Trophoblast cell (in vitro differentiated cells and primary cell): ENCODE data around the gene KANK4.

ENCODE experiments used
- DNase-seq, 2 donors: peaks; one replicate each; pipeline ENCODE4 v3.0.0-alpha.2; 2016
- H2AFZ ChIP-seq: 2 replicates; pipeline ENCODE4 v1.6.1; 2013; ENCODE audit warnings: low read length, moderate library complexity, mild to moderate bottlenecking; ENCODE audit not compliant: insufficient read depth, poor library complexity
- H2AK5ac ChIP-seq: 2 replicates; pipeline ENCODE4 v1.6.1; 2013; ENCODE audit warnings: mild to moderate bottlenecking, low read length
- H2BK120ac ChIP-seq: 2 replicates; pipeline ENCODE4 v1.6.1; 2013; ENCODE audit warnings: low read length, mild to moderate bottlenecking, moderate library complexity; ENCODE audit not compliant: insufficient read depth, poor library complexity
- H2BK12ac ChIP-seq: 2 replicates; pipeline ENCODE4 v1.6.1; 2013; ENCODE audit warnings: mild to moderate bottlenecking, low read length, moderate library complexity
- H2BK5ac ChIP-seq: 2 replicates; pipeline ENCODE4 v1.6.1; 2013; ENCODE audit warnings: low read length, low read depth, moderate library complexity, mild to moderate bottlenecking; ENCODE audit not compliant: poor library complexity
- H3K14ac ChIP-seq: 2 replicates; pipeline ENCODE4 v1.6.1; 2013; ENCODE audit warnings: mild to moderate bottlenecking, low read length
- H3K18ac ChIP-seq: 2 replicates; pipeline ENCODE4 v1.6.1; 2013; ENCODE audit warnings: mild to moderate bottlenecking, low read length
- H3K23ac ChIP-seq: 2 replicates; pipeline ENCODE4 v1.6.1; 2013; ENCODE audit warnings: low read length
- H3K27ac ChIP-seq: 2 replicates; pipeline ENCODE4 v1.5.1; 2013; ENCODE audit warnings: low read depth, mild to moderate bottlenecking, inconsistent platforms, low read length, moderate library complexity
- H3K27me3 ChIP-seq: 2 replicates; pipeline ENCODE4 v1.6.1; 2013; ENCODE audit warnings: inconsistent platforms, mild to moderate bottlenecking, low read length, moderate library complexity; ENCODE audit not compliant: insufficient read depth
- H3K36me3 ChIP-seq, 2 experiments: 1 replicate in 1 of 2; 2 replicates in 1 of 2; pipeline ENCODE4 v1.6.1; 2013; ENCODE audit warnings: low read length in 2 of 2, mild to moderate bottlenecking in 2 of 2, moderate library complexity in 1 of 2; ENCODE audit not compliant: insufficient read depth in 2 of 2, control insufficient read depth in 1 of 2
- H3K4ac ChIP-seq: 2 replicates; pipeline ENCODE4 v1.6.1; 2013; ENCODE audit warnings: low read depth, mild to moderate bottlenecking, low read length, moderate library complexity
- H3K4me1 ChIP-seq, 2 experiments: 1 replicate in 1 of 2; 2 replicates in 1 of 2; pipeline ENCODE4 v1.6.1; 2013; ENCODE audit warnings: low read length in 2 of 2, mild to moderate bottlenecking in 2 of 2, moderate library complexity in 1 of 2; ENCODE audit not compliant: insufficient read depth in 2 of 2, control insufficient read depth in 1 of 2
- H3K4me2 ChIP-seq: 2 replicates; pipeline ENCODE4 v1.6.1; 2013; ENCODE audit warnings: inconsistent platforms, mild to moderate bottlenecking, low read length, moderate library complexity
- H3K4me3 ChIP-seq: 2 replicates; pipeline ENCODE4 v1.5.1; 2013; ENCODE audit warnings: mild to moderate bottlenecking, low read depth, low read length, inconsistent platforms
- H3K79me1 ChIP-seq: one replicate; pipeline ENCODE4 v1.6.1; 2013; ENCODE audit warnings: low read length
- H3K79me2 ChIP-seq: 2 replicates; pipeline ENCODE4 v1.6.1; 2013; ENCODE audit warnings: low read length, mild to moderate bottlenecking; ENCODE audit not compliant: control insufficient read depth, insufficient read depth, poor library complexity
- H3K9ac ChIP-seq: 2 replicates; pipeline ENCODE4 v1.6.1; 2013; ENCODE audit warnings: mild to moderate bottlenecking, low read length
- H3K9me3 ChIP-seq: 2 replicates; pipeline ENCODE4 v1.6.1; 2013; ENCODE audit warnings: low read depth, mild to moderate bottlenecking, control low read depth, inconsistent platforms, low read length; ENCODE audit not compliant: insufficient read depth
- H4K12ac ChIP-seq: 2 replicates; pipeline ENCODE4 v1.6.1; 2013; ENCODE audit warnings: low read depth, mild to moderate bottlenecking, low read length, moderate library complexity
- H4K8ac ChIP-seq: 2 replicates; pipeline ENCODE4 v1.6.1; 2013; ENCODE audit warnings: low read depth, mild to moderate bottlenecking, low read length, moderate library complexity
- H4K91ac ChIP-seq: one replicate; pipeline ENCODE4 v1.6.1; 2013; ENCODE audit warnings: low read depth, mild to moderate bottlenecking, low read length, moderate library complexity
- WGBS: extraction: QIAGEN DNeasy Blood & Tissue Kit; methylation state at CpG from one replicate; pipeline ENCODE4 v1.1.7; 2013; ENCODE audit warnings: missing lambda C conversion rate; ENCODE audit not compliant: insufficient read length, insufficient coverage; ENCODE audit errors: extremely low coverage; 5-methylcytosine and 5-hydroxymethylcytosine counted together

Gene KANK4

DNA sequence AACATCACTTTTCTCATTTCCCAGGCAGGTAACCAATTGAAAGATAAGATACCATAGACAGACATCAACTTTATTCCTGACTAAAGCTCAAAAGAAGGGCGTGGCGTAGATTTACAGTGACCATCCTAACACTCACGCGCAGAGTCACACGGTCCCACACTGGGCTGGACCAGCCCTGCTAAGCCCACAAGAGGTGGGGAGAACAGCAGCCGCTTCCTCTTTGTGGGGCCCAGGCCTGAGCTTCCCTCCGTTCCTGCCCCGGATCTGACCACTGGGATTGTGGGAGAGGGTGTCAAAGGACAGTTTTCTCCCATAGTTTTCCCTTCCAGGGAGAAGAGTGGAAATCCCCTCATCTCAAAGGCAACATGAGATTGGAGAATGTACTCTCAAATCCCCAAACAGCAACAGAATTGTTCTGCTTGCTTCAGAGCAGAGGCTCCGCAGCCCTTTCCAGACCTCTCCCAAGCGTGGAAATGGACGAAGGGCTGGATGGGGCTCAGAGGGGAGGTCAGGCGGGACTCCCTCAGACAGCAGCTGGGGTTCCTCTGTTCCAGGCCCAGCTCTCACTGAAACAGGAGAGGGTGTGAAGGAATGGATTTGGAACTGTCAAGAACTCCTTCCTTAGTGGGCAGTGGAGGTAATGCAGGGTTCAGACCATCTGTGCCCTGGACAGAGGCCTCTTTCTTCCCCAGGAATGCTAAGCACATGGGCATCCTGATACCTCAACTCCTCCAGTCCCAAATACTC lies 90.9 kb downstream of the KANK4 start:
- Histone ChIP-seq H3K18ac (peak overlapping the region; percentile 67), H3K27me3 (no peaks in the 10 kb centered on the region), H3K23ac (no peak overlapping the region), H2AK5ac (peak overlapping the region; percentile 71), H3K79me1 (peaks cover 20% of the 10 kb centered on the region), H3K79me2 (peaks cover 2% of the 10 kb centered on the region), H3K4ac (peak overlapping the region; percentile 72), H2BK120ac (peak overlapping the region; percentile 80), H4K8ac (peak overlapping the region; percentile 55), H3K4me2 (no peak overlapping the region), H3K9ac (no peak overlapping the region), H3K36me3 (peaks cover 6 to 18% of the 10 kb centered on the region in 2 experiments), H3K4me1 (peaks cover 29 to 37% of the 10 kb centered on the region in 2 experiments), H2BK12ac (peak overlapping the region; percentile 93), H2AFZ (no peak overlapping the region), H3K14ac (peak overlapping the region; percentile 79), H3K27ac (peak overlapping the region; percentile 90), H3K4me3 (no peak overlapping the region), H3K9me3 (no peaks in the 10 kb centered on the region), H4K12ac (peak overlapping the region; percentile 40), H2BK5ac (peak overlapping the region; percentile 89), H4K91ac (peak overlapping the region; percentile 79)
- no peak for DNase-seq
- WGBS: no CpG with 5 or more reads among the region's 12 CpGs

DNA sequence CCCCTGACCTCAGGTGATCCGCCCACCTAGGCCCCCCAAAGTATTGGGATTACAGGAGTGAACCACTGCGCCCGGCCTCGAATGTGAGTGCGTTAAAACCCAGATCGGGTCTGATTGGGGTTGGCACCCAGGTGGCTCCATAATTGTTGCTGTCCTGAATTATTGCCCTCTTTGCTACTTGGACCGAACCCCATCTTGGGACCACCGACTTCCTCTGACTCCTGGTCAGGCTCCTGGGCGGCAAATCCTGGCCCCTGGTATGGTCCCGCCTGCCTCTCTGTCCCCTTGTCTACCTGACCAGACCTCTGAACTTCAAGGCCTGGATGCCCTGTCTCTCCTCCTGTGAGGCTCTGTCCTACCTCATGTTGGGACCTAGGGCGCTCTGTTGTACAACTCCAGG lies 91.7 kb downstream of the KANK4 start:
- Histone ChIP-seq H2BK12ac (no peak overlapping the region), H4K91ac (no peak overlapping the region), H4K12ac (no peak overlapping the region), H3K4me2 (no peak overlapping the region), H2BK120ac (no peak overlapping the region), H3K27ac (no peak overlapping the region), H3K9ac (no peak overlapping the region), H3K4ac (no peak overlapping the region), H3K4me1 (peaks cover 26 to 33% of the 10 kb centered on the region in 2 experiments), H3K79me2 (peaks cover 2% of the 10 kb centered on the region), H2AK5ac (no peak overlapping the region), H3K9me3 (no peaks in the 10 kb centered on the region), H3K36me3 (peaks cover 6 to 18% of the 10 kb centered on the region in 2 experiments), H2BK5ac (no peak overlapping the region), H2AFZ (no peak overlapping the region), H3K14ac (no peak overlapping the region), H3K79me1 (peaks cover 20% of the 10 kb centered on the region), H3K18ac (no peak overlapping the region), H3K4me3 (no peak overlapping the region), H3K27me3 (no peaks in the 10 kb centered on the region), H3K23ac (no peak overlapping the region), H4K8ac (no peak overlapping the region)
- WGBS: no CpG with 5 or more reads among the region's 11 CpGs
- no peak for DNase-seq

DNA sequence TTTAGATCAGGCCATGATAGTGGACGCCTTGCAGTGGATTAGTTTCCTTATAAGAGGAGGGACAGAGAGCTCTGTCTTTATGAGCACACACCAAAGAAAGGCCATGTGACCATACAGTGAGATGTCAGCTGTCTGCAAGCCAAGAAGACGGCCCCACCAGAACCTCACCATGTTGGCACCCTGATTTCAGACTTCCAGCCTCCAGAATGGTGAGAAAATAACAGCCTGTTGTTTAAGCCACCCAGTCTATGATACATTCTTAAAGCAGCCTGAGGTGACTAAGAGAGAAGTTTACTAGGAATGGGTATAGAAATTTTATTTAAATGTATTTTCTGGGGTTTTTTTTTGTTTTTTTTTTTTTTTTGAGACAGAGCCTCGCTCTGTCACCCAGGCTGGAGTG lies 95.1 kb downstream of the KANK4 start:
- H2BK12ac ChIP-seq: no peak overlapping the region
- no CpG with 5 or more reads among the region's 3 CpGs for WGBS
- H3K4ac ChIP-seq: no peak overlapping the region

DNA sequence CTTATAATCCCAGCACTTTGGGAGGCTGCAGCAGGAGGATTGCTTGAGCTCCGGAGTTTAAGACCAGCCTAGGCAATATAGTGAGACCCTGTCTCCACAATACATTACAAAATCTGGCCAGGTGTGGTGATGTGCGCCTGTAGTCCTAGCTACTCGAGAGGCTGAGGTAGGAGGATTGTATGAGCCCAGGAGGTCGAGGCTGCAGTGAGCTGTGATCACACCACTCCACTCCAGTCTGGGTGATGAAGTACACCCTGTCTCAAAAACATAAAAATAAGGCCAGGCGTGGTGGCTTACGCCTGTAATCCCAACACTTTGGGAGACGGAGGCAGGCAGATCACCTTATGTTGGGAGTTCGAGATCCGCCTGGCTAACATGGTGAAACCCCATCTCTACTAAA lies 96.9 kb downstream of the KANK4 start:
- Histone ChIP-seq H3K27ac (no peak overlapping the region), H3K4me3 (no peak overlapping the region), H2AK5ac (no peak overlapping the region)

More for the DNA sequence above, 95.1 kb downstream of the KANK4 start:
- no peaks in the 10 kb centered on the region for H3K9me3 ChIP-seq
- no peak overlapping the region for H4K12ac ChIP-seq
- no peak overlapping the region for H3K9ac ChIP-seq
- H3K4me1 ChIP-seq: peaks cover 11 to 12% of the 10 kb centered on the region in 2 experiments
- peaks cover 2% of the 10 kb centered on the region for H3K79me2 ChIP-seq
- H3K79me1 ChIP-seq: peaks cover 11% of the 10 kb centered on the region
- no peak overlapping the region for H3K4me2 ChIP-seq
- H3K36me3 ChIP-seq: peaks cover 6 to 19% of the 10 kb centered on the region in 2 experiments
- H3K27me3 ChIP-seq: no peaks in the 10 kb centered on the region
- H3K18ac ChIP-seq: no peak overlapping the region
- no peak overlapping the region for H2BK120ac ChIP-seq
- DNase-seq: no peak
- H2AK5ac ChIP-seq: no peak overlapping the region
- no peak overlapping the region for H2AFZ ChIP-seq
- H3K23ac ChIP-seq: no peak overlapping the region
- H3K14ac ChIP-seq: no peak overlapping the region
- H4K91ac ChIP-seq: no peak overlapping the region
- no peak overlapping the region for H3K27ac ChIP-seq
- H3K4me3 ChIP-seq: no peak overlapping the region
- no peak overlapping the region for H2BK5ac ChIP-seq
- H4K8ac ChIP-seq: no peak overlapping the region

More for the DNA sequence above, 96.9 kb downstream of the KANK4 start:
- Histone ChIP-seq H3K79me1 (no peaks in the 10 kb centered on the region), H3K4me2 (no peak overlapping the region), H3K4me1 (no peaks in the 10 kb centered on the region), H4K12ac (no peak overlapping the region), H3K9ac (no peak overlapping the region), H4K8ac (no peak overlapping the region), H3K18ac (no peak overlapping the region), H3K27me3 (no peaks in the 10 kb centered on the region), H2AFZ (no peak overlapping the region), H2BK5ac (no peak overlapping the region), H3K9me3 (no peaks in the 10 kb centered on the region), H3K79me2 (no peaks in the 10 kb centered on the region), H3K4ac (no peak overlapping the region), H3K23ac (no peak overlapping the region), H2BK120ac (no peak overlapping the region), H3K36me3 (peaks cover 6 to 16% of the 10 kb centered on the region in 2 experiments), H3K14ac (no peak overlapping the region), H4K91ac (no peak overlapping the region), H2BK12ac (no peak overlapping the region)
- WGBS: no CpG with 5 or more reads among the region's 9 CpGs
- DNase-seq: no peak
